ENCODE data around the gene DMD. TPM values are rescaled to one million over a fixed set of nuclear protein-coding genes. Genes with fewer than 3 reads are reported as not detected.

Gene DMD
- total and polyA plus RNA-seq, 2 donors (not counting 1 experiment from before 2014, with no cell fraction given) = 5.1 to 7.2 TPM

- no peaks in the 10 kb centered on the region for H3K27me3 ChIP-seq (ENCODE audit: control insufficient read depth, insufficient read depth, low read length)
- H3K9ac ChIP-seq (ENCODE audit: insufficient read depth, low read length) = no peak overlapping the region
- H4K20me1 ChIP-seq (ENCODE audit: control insufficient read depth, extremely low read depth, insufficient read depth, low read length) = no peaks in the 10 kb centered on the region
- H3K27ac ChIP-seq (ENCODE audit: insufficient read depth, low read length) = no peak overlapping the region
- H3K4me2 ChIP-seq (ENCODE audit: extremely low read depth, insufficient read depth, low read length) = no peak overlapping the region
- no peaks in the 10 kb centered on the region for H3K79me2 ChIP-seq (ENCODE audit: control insufficient read depth, insufficient read depth, low read length)
- no peak for DNase-seq (ENCODE audit: low read depth in 2 of 2)
- no peak overlapping the region for H2AFZ ChIP-seq (ENCODE audit: low read length)
- no peaks in the 10 kb centered on the region for H3K4me1 ChIP-seq (ENCODE audit: control insufficient read depth, extremely low read depth, insufficient read depth, low read length)
- no peak for TF ChIP-seq EZH2 (IDR thresholded peaks at IDR 0.05; ENCODE audit: low read length, missing control alignments)
- no peak for TF ChIP-seq CTCF (conservative IDR thresholded peaks at IDR 0.05 in 1 of 2, IDR thresholded peaks at IDR 0.05 in 1 of 2; ENCODE audit: low read depth in 1 of 2, low read length in 2 of 2)
- H3K9me3 ChIP-seq (ENCODE audit: control insufficient read depth, insufficient read depth, low read depth, low read length) = no peaks in the 10 kb centered on the region
- no peak overlapping the region for H3K4me3 ChIP-seq (replicated peaks in 1 of 4; ENCODE audit: control extremely low read depth in 1 of 4, insufficient read depth in 1 of 4, low read depth in 3 of 4, low read length in 4 of 4)
- no peaks in the 10 kb centered on the region for H3K36me3 ChIP-seq (ENCODE audit: control insufficient read depth, insufficient read depth, low read length)
Observed at GRCh38 chrX:31185884-31186283, 2025.5 kb downstream of the DMD start.

DNA sequence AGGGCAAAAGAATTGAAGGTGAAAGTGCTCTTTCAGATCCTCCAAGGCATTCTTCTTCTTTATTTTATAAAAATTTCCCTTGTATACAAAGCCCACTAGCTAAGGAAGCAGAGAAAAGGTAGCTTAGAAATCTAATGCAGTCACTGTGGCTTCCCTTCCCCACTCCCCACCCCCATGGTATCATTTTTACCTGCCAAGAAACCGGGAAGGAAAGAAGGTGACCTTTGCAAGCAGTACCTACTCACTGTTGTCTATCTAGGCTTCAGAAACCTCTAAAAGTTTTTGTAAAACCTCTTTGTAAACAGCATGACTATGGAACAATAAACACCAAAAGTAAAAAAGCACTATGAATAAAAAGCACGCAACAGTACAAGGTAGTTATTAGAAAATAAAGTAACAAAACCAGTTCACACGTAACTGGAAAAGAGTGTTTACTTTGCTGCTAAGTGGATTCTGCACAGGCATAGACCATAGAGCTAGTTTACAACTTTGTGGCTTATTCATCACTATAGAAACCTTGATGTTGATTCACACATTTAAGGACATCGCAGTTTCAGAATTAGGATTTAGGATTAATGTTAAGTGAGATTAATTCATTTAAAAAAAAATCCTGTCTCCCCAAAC, 2029.9 kb downstream of the DMD start:
- H3K4me2 ChIP-seq (ENCODE audit: extremely low read depth, insufficient read depth, low read length) = no peak overlapping the region
- no peak for DNase-seq (ENCODE audit: low read depth in 2 of 2)
- no peaks in the 10 kb centered on the region for H3K36me3 ChIP-seq (ENCODE audit: control insufficient read depth, insufficient read depth, low read length)

GRCh38 chrX:31179203-31179602, 2032.1 kb downstream of the DMD start:
- H3K36me3 ChIP-seq (ENCODE audit: control insufficient read depth, insufficient read depth, low read length) = no peaks in the 10 kb centered on the region
- H2AFZ ChIP-seq (ENCODE audit: low read length) = no peak overlapping the region
- H3K27me3 ChIP-seq (ENCODE audit: control insufficient read depth, insufficient read depth, low read length) = no peaks in the 10 kb centered on the region
- H4K20me1 ChIP-seq (ENCODE audit: control insufficient read depth, extremely low read depth, insufficient read depth, low read length) = no peaks in the 10 kb centered on the region
- no peak overlapping the region for H3K4me3 ChIP-seq (replicated peaks in 1 of 4; ENCODE audit: control extremely low read depth in 1 of 4, insufficient read depth in 1 of 4, low read depth in 3 of 4, low read length in 4 of 4)
- no peaks in the 10 kb centered on the region for H3K79me2 ChIP-seq (ENCODE audit: control insufficient read depth, insufficient read depth, low read length)
- no peak overlapping the region for H3K27ac ChIP-seq (ENCODE audit: insufficient read depth, low read length)
- H3K9ac ChIP-seq (ENCODE audit: insufficient read depth, low read length) = no peak overlapping the region
- no peak overlapping the region for H3K4me2 ChIP-seq (ENCODE audit: extremely low read depth, insufficient read depth, low read length)
- no peak for TF ChIP-seq CTCF (conservative IDR thresholded peaks at IDR 0.05 in 1 of 2, IDR thresholded peaks at IDR 0.05 in 1 of 2; ENCODE audit: low read depth in 1 of 2, low read length in 2 of 2)
- TF ChIP-seq EZH2 (IDR thresholded peaks at IDR 0.05; ENCODE audit: low read length, missing control alignments) = no peak
- DNase-seq (ENCODE audit: low read depth in 2 of 2) = no peak
- no peaks in the 10 kb centered on the region for H3K9me3 ChIP-seq (ENCODE audit: control insufficient read depth, insufficient read depth, low read depth, low read length)
- H3K4me1 ChIP-seq (ENCODE audit: control insufficient read depth, extremely low read depth, insufficient read depth, low read length) = no peaks in the 10 kb centered on the region

More for the DNA sequence above, 2029.9 kb downstream of the DMD start:
- Histone ChIP-seq H3K79me2 (ENCODE audit: control insufficient read depth, insufficient read depth, low read length) (no peaks in the 10 kb centered on the region), H3K27me3 (ENCODE audit: control insufficient read depth, insufficient read depth, low read length) (no peaks in the 10 kb centered on the region), H4K20me1 (ENCODE audit: control insufficient read depth, extremely low read depth, insufficient read depth, low read length) (no peaks in the 10 kb centered on the region), H3K4me1 (ENCODE audit: control insufficient read depth, extremely low read depth, insufficient read depth, low read length) (no peaks in the 10 kb centered on the region), H3K9me3 (ENCODE audit: control insufficient read depth, insufficient read depth, low read depth, low read length) (no peaks in the 10 kb centered on the region), H3K27ac (ENCODE audit: insufficient read depth, low read length) (no peak overlapping the region), H2AFZ (ENCODE audit: low read length) (no peak overlapping the region), H3K9ac (ENCODE audit: insufficient read depth, low read length) (no peak overlapping the region), H3K4me3 (replicated peaks in 1 of 4; ENCODE audit: control extremely low read depth in 1 of 4, insufficient read depth in 1 of 4, low read depth in 3 of 4, low read length in 4 of 4) (no peak overlapping the region)
- TF ChIP-seq CTCF (conservative IDR thresholded peaks at IDR 0.05 in 1 of 2, IDR thresholded peaks at IDR 0.05 in 1 of 2; ENCODE audit: low read depth in 1 of 2, low read length in 2 of 2) = no peak
- TF ChIP-seq EZH2 (IDR thresholded peaks at IDR 0.05; ENCODE audit: low read length, missing control alignments) = no peak
